Tibial artery (tissue), 4 donors: Measurements from ENCODE around the gene AQP3.
A peak's percentile ranks its signal among the peaks of the same experiment; 100 is the strongest.

Source experiments
- DNase-seq, 2 donors: peaks; one replicate each; pipeline ENCODE4 v3.0.0-alpha.2; 2019
- H3K27ac ChIP-seq, 2 donors: fragments of 200-600 bp; sonication (generic) in 1 of 2; 1 replicate in 1 of 2; 2 replicates in 1 of 2; pipeline ENCODE4 v1.5.1; 2018 to 2019; ENCODE audit warnings: mild to moderate bottlenecking in 1 of 2
- H3K27me3 ChIP-seq, 2 donors: fragments of 200-600 bp; sonication (generic) in 1 of 2; one replicate each; pipeline versions ENCODE4 v1.5.1 to v1.6.0; 2016 to 2019
- H3K36me3 ChIP-seq, 3 donors: fragments of 200-600 bp; sonication (generic) in 2 of 3; one replicate each; pipeline ENCODE4 v1.5.1; 2016 to 2019; ENCODE audit warnings: mild to moderate bottlenecking in 2 of 3
- H3K4me1 ChIP-seq, 4 donors: fragments of 200-600 bp; sonication (generic) in 2 of 4; 1 replicate in 3 of 4; 2 replicates in 1 of 4; pipeline ENCODE4 v1.5.1; 2016 to 2019
- H3K4me3 ChIP-seq, 2 donors: fragments of 200-600 bp; sonication (generic) in 1 of 2; 1 replicate in 1 of 2; 2 replicates in 1 of 2; pipeline ENCODE4 v1.5.1; 2018 to 2019; ENCODE audit warnings: mild to moderate bottlenecking in 2 of 2
- H3K9me3 ChIP-seq, 3 donors: fragments of 200-600 bp; sonication (generic) in 1 of 3; one replicate each; pipeline ENCODE4 v1.5.1; 2016 to 2019
- CTCF ChIP-seq, 2 experiments: fragments of 200-600 bp in 1 of 2; fragments of 450-650 bp in 1 of 2; IDR thresholded peaks; one replicate each; pipeline ENCODE4 v1.5.1; 2017 to 2019; ENCODE audit warnings: antibody characterized with exemption in 2 of 2, mild to moderate bottlenecking in 1 of 2, moderate library complexity in 1 of 2
- intact Hi-C: fragments of 100-400 bp; cut with DNase I; formaldehyde crosslinking; loops from one replicate; pipeline ENCODE4 v1.15.0; 2023; ENCODE audit warnings: low total_unique reads

The AQP3 gene

GRCh38 chr9:33453999-33454660, 6.7 kb upstream of the AQP3 start:
- no peak for DNase-seq
- Histone ChIP-seq H3K9me3 (no peaks in the 10 kb centered on the region), H3K27ac (no peak overlapping the region), H3K27me3 (no peaks in the 10 kb centered on the region), H3K4me1 (peaks cover 0 to 6% (median 0%) of the 10 kb centered on the region in 4 donors), H3K36me3 (no peaks in the 10 kb centered on the region), H3K4me3 (no peak overlapping the region)
- intact Hi-C loops: no loop called here
- TF ChIP-seq CTCF (IDR thresholded peaks at IDR 0.05): no peak

- H3K36me3 ChIP-seq: no peaks in the 10 kb centered on the region
- no peaks in the 10 kb centered on the region for H3K27me3 ChIP-seq
- DNase-seq: no peak
- intact Hi-C loops: no loop called here
- TF ChIP-seq CTCF (IDR thresholded peaks at IDR 0.05): no peak
- H3K9me3 ChIP-seq: no peaks in the 10 kb centered on the region
- H3K4me1 ChIP-seq: peaks cover 0 to 6% (median 0%) of the 10 kb centered on the region in 4 donors
- no peak overlapping the region for H3K27ac ChIP-seq
- no peak overlapping the region for H3K4me3 ChIP-seq
Observed at GRCh38 chr9:33453286-33453860, 6.0 kb upstream of the AQP3 start.

GRCh38 chr9:33452828-33453271, 5.5 kb upstream of the AQP3 start:
- Histone ChIP-seq H3K9me3 (no peaks in the 10 kb centered on the region), H3K27me3 (no peaks in the 10 kb centered on the region), H3K4me3 (no peak overlapping the region), H3K27ac (no peak overlapping the region), H3K36me3 (no peaks in the 10 kb centered on the region), H3K4me1 (peaks cover 0 to 9% (median 3%) of the 10 kb centered on the region in 4 donors)
- peak in 1 of 2 experiments; percentile 27 for TF ChIP-seq CTCF (IDR thresholded peaks at IDR 0.05)
- intact Hi-C loops: no loop called here
- DNase-seq: no peak

- Histone ChIP-seq H3K9me3 (no peaks in the 10 kb centered on the region), H3K36me3 (no peaks in the 10 kb centered on the region), H3K27me3 (no peaks in the 10 kb centered on the region), H3K27ac (no peak overlapping the region), H3K4me3 (no peak overlapping the region), H3K4me1 (peaks cover 3 to 24% (median 16%) of the 10 kb centered on the region in 4 donors)
- intact Hi-C loops: no loop called here
- no peak for TF ChIP-seq CTCF (IDR thresholded peaks at IDR 0.05)
- DNase-seq: no peak
Observed at GRCh38 chr9:33450621-33451146, 3.3 kb upstream of the AQP3 start.

- H3K4me3 ChIP-seq: no peak overlapping the region
- intact Hi-C loops: no loop called here
Observed at GRCh38 chr9:33449715-33450114, 2.3 kb upstream of the AQP3 start.

More at GRCh38 chr9:33449715-33450114, 2.3 kb upstream of the AQP3 start:
- no peaks in the 10 kb centered on the region for H3K27me3 ChIP-seq
- H3K9me3 ChIP-seq: no peaks in the 10 kb centered on the region
- H3K36me3 ChIP-seq: no peaks in the 10 kb centered on the region
- H3K4me1 ChIP-seq: peaks cover 3 to 29% (median 16%) of the 10 kb centered on the region in 4 donors
- no peak for DNase-seq
- TF ChIP-seq CTCF (IDR thresholded peaks at IDR 0.05): no peak
- no peak overlapping the region for H3K27ac ChIP-seq
